ENCODE results near the gene MOGAT3.
"Not testable (repeated sequence)": the region's sequence is repeated elsewhere in the genome, so short reads cannot be mapped to it uniquely, and the experiment has no call there.

The MOGAT3 gene

DNA sequence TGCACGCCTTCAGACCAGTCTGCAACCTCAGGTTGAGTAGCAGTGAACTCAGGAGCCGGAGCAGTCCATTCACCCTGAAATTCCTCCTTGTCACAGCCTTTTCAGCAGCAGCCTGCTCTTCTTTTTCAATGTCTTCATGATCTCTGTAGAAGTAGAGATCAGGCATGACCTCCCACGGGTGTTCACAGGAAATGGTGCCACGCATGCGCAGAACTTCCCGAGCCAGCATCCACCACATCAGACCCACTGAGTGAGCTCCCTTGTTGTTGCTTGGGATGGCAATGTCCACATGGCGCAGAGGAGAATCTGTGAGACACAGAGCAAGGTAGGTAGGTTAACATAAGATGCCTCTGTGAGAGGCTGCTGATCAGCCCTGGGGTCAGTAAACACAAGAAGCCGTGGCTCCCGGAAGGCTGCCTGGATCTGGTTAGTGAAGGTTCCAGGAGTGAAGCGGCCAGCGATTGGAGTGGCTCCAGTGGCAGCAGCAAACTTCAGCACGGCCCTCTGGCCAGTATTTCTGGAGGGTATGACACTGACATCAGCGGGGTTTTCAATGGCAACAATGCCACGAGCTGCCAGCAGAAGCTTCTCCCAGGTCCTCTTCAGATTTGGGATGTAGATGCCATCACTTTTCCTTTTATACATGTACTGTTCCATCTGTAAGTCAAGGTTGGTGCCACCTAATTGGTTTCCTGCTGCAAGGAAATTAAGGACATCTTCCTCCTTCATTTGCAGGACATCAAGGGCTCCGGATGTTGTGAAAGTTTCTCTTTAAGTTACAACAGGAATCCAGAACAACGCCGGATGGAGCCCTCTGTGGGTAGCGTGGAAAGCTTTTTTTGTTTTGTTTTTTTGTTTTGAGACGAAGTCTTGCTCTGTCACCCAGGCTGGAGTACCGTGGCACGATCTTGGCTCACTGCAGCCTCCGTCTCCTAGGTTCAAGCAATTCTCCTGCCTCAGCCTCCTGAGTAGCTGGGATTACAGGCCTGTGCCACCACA is 3.2 kb upstream of the MOGAT3 start:
- DNase-seq, result not testable (repeated sequence)

DNA sequence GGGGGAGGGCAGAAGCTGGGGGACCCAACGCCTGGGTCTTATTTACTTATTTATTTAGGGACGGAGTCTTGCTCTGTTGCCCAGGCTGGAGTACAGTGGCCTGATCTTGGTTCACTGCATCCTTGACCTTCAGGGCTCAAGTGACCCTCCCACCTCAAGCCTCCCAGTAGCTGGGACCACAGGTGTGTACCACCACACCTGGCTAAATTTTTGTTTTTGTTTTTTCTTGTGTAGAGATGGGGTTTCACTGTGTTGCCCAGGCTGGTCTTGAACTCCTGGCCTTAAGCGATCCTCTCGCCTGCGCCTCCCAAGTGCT is 1.7 kb upstream of the MOGAT3 start:
- DNase-seq, result no peak

DNA sequence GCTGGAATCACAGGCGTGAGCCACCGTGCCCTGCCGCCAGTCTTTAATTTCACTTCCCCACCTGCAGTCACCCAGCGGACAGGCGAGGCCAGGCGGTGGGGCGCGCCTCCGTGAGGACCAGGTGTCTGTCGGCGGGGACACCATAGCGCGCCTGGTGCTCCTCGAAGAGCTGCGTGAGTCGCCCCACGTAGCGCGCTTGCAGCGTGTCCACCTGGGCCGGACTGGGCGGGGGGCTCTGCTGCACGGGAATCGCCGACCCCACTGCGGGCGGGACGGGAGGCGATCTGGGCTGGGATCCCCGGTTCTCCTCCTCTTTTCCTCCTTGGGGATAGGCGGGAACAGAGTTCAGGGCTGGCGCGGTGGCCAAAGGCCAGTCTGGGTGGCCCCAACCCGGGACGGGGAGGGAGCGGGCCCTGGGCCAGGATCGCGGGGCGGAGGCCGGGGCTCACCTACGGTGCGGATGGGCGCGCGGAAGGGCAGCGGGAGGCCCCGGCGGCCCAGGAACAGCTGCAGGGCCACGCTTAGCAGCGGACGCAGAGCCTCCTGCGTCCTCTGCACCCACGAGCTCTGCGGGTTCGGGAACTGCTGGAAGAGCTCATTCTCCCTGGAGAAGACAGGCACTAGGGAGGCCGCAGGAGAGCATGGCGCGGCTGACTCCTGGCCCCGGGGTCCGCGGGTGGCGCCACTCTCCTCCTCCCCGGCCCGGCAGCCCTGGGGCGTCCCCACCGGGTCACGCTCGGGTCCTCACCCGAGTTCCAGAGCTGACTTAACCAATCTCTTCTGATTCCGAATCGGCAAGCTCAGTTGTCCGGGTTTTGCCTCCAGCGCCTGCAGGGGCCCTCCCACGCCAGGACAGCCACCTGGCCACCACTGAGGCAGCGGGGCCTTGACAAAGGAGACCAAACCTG is 1.1 kb upstream of the MOGAT3 start:
- DNase-seq, result no peak

DNA sequence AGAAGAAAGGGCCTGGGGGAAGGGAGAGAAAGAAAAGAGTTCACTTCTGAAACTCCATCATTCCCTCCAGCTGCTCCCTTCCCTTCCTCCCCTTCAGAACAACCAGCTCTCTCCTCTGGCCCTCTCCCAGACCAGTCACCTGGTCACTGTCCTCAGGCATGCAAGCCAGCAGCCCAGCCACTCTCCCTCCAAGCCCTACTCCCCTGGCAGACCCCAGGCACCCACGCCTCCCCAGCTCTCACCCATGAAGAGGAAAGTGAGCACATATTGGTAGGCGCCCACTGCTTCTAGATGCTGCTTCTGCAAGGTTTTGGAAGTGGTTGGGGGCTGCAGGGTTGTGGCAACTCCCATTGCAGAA is 353 bp downstream of the MOGAT3 start:
- DNase-seq, result no peak

DNA sequence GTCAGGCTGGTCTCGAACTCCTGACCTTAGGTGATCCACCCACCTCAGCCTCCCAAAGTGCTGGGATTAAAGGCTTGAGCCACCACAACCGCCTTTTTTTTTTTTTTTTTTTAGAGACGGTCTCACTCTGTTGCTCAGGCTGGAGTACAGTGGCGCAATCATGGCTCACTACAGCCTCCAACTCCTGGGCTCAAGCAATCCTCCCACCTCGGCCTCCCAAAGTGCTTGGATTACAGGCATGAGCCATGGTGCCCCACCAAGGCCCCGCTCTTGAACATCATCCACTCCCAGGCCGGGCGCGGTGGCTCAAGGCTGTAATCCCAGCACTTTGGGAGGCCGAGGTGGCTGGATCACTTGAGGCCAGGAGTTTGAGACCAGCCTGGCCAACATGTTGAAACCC is 1.3 kb downstream of the MOGAT3 start:
- DNase-seq, result not testable (repeated sequence)

DNA sequence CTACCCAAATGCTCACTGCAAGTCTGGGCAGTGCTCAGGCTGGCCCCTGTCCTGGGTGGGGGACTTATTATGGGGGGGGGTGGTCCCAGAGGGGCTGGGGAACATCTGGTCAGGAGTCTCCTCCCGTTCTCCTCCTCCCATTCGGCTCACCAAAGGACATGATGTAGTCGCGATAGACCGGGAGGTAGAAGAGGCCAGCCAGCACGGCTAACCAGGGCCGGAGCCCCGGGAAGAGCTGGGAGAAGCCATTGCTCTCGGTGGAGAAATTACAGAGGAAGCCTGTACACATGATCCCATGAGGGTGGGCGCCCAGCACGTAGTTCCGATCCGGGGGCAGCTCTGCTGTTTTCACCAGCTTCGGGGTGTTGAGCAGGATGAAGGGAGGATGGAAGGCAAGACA is 2.4 kb downstream of the MOGAT3 start:
- no peak for DNase-seq

DNA sequence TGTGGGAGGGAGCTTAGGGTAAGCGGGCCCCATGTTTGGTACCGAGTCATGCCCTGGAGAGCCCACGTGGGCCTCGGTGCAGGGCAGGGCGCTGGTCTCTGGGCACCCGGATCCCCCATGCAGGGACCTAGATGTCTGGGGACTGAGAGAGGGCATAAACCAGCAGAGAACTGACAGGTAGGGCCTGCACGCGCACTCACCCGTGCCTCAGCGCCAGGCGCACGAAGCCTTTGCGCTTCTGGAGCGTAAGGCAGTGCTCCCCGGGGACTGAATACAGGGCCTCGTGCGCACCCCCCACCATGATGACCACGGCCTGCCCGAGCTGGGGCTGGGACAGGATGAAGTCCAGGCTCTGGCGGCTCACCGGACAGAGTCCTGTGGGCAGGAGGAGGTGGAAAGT is 2.8 kb downstream of the MOGAT3 start:
- DNase-seq, result no peak

DNA sequence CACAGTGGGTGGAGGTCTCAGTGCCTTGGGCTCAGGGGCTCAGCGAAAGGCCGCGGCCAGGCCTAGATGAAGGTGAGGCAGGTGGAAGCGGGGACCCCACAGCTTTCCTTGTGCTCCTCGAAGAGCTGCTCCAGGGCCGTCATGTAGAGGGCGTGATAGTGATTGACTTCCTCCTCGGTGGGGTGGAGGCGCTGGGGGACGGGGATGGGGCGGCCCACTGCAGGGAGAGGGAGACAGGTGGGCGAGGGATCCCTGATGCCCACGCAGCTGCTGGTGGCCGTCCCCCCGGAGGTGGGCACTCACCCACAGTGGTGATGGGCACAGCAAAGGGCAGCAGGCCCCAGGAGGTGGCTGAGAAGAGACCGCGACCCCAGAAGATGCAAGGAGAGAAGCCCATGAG is 5.0 kb downstream of the MOGAT3 start:
- no peak for DNase-seq

DNA sequence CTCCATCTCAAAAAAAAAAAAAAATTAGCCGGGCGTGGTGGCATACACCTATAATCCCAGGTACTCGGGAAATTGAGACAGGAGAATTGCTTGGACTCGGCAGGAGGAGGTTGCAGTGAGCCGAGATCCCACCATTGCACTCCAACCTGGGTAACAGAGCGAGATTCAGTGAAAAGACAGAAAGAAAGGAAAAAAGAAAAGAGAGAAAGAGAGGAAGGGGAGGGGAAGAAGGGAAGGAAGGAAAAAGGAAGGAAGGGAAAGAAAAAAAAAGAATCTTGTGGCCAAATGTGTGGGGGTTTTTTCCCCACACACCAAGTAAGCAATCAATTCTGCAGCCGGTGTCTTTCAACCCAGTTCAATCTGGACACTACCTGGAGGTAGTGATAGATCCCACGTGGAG is 11.7 kb downstream of the MOGAT3 start:
- DNase-seq, result no peak

DNA sequence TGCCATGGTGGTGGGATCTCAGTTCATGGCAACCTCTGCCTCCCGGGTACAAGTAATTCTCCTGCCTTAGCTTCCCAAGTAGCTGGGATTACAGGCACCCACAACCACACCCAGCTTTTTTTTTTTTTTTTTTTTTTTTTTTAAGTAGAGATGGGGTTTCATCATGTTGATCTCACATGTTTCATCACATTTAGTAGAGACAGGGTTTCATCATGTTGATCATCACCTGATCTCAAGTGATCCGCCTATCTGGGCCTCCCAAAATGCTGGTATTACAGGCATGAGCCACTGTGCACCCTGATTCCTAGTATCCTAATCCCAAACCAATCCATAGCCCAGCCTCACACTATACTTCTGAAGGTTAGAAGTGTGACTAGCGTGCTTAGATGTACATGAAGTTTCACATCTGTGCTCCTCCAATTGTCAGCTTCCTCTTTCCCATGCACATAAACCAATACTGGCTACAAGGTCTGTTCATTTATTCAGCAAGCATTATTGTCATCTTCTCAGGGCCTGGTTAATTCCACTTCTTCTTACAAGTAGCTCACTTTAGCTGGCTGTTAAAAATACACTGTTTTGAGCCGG is 13.9 kb downstream of the MOGAT3 start:
- no peak for DNase-seq

DNA sequence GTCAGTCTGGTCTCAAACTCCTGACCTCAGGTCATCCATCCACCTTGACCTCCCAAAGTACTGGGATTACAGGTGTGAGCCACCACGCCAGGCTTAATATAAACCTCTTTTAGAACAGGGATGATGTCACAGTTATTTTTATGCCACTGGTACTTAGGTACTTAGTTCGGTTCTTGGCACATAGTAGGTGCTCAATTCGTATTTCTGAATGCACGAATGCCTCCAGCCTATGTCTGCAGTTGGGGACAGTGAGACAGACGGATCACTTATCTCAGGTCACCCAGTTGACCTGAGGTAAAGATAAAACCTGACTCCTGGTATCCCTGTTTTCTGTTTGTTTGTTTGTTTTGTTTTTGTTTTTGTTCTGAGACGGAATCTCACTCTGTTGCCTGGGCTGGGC is 14.6 kb downstream of the MOGAT3 start:
- DNase-seq, result no peak

DNA sequence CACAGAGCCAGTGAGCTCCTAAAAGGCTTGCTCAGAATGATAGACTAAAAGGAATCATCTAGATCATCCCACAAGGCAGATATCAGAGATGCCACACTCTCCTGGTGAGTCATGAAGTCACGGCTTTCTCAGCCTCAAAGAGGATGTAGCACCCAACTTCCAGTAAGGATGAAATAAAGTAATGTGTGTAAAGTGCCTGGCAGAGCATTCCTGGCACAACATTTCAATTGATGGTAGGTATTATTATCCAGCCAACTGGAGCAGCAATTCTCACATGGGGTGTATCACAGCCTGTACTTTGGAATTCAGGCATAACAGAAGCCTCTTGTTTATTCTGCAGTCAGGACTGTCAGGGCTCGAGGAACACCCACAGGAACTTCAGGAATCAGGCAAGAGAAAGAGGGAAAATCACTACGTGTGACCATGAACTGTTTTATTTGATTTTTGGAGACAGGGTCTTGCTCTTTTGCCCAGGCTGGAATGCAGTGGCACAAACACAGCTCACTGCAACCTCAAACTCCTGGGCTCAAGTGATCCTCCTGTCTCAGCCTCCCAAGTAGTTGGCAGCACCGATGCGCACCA is 15.5 kb downstream of the MOGAT3 start:
- DNase-seq, result no peak

DNA sequence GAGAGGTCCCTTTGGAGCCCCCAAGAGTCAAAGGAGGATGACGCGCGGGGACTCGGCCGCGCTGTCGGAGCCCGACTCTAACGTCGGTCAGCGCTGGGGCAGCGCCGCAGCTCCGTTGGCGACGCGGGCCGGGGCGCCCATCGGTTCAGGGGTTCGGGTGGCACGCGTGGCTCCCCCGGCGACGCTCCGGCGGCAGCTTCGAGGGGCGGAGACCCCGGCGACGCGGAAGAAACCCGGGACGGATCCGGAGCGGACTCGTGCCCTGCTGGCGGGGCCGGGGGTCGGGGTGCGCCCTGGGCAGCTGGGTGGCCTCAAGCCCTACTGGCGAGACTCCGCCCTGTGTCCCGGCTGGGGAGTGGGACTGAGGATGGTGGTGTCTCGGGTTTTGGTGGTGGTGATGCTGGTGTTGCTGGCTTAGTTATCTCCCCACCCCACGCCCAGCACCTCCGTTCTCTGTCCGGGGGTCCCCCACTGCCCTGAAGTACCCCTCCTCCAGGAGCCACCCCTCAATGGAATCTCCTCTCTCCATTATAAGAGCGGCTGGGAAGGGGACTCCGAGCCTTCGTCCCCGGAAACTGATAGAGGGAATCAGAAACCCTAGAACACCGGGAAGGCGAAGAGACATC is 20.6 kb downstream of the MOGAT3 start, which contains the start of gene NAT16:
TSS of gene NAT16 (minus strand) at position 164 of the 626 bp plus-strand sequence. CDS start 5,486 bp downstream, outside the sequence.
- no peak for DNase-seq

DNA sequence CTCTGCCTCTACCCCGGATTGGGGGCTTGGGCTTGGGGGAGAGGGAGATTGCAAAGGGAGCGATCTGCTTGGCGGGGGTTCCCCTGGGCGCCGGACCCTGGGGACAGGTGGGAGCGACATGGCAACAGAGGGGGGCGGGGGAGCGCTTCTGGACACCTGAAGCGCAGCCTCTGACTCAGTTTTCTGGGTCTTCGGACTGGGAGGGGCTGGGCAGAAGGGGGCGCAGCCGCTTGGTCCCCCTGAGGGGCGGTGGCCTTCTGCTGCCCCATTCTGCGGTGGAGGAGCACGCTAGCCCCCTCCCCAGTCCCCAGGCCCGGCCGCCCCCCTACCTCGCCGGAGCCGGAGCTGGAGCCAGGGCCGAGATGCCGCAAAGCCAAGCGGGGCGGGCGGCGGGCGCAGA is 21.1 kb downstream of the MOGAT3 start:
- DNase-seq, result no peak

DNA sequence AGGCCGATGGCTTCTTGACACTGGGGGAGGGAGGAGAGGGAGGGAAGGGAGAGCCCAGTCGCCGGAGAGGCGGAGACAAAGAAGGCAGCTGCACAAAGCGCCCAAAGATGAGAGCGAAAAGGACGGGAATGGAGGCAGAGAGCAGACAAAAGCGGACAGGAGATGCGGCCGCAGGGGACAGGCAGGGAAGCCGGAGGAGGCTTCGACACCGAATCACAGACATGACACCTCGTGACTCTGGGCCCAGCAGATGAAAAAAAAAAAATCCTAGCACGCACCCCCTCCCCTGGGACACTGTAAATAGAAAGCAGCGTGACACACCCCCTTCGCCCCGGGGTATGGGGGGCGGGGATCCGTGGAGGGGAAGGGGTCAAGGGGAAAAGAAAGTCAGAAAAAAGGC is 21.7 kb downstream of the MOGAT3 start:
- no peak for DNase-seq

DNA sequence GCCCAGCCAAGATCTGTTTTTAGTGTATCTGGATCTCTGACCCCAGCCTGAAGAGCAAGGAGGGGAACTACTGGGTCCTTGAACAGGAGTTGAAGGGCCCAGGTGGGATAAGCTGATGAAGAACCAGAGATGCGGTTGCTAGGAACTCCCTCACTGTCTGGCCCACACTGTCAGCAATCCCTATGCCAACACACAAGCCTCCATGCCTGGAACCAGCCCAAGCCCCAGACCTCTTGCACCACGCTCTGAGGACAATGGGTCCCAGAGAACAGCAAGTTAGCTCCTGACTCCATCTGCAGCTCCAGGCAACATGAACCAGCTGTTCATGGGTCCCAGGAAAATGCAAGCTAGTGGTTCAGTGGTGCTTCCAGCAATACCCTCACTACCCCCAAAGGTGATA is 23.2 kb downstream of the MOGAT3 start:
- no peak for DNase-seq

DNA sequence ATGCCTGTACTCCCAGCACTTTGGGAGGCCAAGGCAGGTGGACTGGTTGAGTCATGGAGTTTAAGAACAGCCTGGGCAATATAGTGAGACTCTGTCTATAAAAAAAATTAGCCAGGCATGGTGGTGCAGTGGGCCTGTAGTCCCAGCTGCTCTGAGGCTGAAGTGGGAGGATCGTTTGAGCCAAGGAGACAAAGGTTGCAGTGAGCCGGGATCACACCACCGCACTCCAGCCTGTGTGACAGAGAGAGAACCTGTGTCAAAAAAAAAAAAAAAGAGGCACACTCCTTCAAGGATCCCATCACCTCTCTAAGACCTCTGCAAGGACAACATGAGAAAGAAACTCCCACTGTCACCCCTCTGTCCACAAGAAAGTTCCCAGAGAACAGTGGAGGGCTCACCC is 25.2 kb downstream of the MOGAT3 start:
- DNase-seq, result no peak

DNA sequence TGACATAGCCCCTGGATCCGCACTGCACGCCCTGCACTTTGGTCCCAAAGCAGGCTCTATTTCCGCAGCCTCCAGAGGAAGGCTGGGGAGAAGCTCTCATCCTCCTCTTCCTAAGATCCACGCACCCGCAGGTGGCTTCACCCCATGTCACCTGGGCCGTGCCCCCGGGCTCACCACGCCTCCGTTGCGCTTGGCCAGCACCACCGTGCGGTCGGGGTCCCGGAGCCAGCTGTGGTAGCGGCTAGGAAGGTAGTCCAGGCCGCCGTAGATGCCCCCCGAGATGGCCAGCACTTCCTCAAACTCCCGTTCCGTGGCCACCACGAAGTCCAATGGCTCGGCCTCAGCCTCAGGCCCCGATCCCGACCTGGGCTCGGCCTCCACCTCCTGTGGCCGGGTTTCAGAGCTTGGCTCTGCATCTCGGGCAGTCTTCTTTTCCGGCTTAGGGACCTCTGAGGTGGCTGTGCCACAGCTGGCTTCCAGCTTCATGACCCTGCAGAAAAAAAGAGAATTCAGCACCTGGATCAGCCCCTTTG is 26.4 kb downstream of the MOGAT3 start:
- DNase-seq, result no peak

DNA sequence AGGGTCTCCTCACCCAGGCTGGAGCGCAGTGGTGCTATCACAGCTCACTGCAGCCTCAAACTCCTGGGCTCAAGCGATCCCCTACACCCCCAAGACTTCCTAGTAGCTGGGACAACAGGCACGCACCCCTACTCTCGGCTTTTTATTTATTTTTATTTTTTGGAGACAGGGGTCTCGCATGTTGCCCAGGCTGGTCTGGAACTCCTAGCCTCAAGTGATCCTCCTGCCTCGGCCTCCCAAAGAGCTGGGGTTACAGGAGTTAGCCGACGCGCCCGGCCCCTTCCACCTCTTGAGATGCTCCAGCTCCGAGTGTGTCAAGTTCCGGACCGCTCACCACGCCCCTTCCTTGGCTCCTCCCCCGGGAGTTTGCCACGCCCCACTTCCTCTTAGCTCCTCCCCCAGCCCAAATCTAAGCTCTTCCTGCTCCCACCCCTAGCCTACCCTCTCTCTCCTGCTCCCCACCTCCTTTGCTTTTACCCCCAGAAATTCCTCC is 27.0 kb downstream of the MOGAT3 start:
- no peak for DNase-seq

DNA sequence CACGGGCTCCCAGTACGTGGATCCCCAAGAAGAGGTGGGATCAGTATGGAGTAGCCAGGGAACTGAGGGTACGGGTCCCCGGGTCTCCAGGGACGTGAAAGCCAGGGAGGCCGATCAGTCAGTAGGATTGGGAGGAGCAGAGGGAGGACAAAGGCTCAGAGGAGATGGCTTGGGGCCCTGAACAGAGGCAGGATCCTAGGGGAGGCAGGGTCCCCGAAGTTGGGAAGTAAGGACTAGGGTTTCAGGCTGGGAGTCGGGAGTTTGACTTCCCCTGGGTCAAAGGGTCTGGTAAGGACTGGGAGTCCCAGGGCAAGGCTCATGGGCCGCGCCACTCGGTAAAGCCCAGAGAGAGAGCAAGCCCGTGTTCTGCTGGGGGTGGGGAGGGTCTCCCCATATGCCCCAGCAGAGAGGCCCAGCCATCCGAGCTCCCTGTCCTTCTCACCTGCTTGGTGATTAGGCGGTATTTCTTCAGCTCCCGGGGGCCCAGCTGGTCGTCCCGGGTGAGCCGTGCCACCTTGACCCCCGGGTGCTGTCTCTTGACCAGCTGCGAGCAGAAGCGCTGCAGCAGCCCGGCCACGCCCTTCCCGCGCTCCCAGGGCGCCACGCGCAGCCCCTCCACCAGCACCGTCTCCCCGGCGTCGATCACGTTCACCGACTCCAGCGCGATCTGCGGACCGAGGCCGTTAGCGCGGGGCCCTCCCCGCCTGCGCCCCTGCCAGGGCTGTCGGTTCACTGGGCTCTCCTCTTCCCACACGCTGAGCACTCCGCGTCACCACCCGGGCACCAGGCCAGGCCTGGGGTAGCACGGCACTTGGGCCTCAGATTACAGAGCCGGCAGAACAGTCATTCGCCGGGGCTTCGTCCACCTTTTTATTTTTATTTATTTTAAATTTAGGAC is 27.7 kb downstream of the MOGAT3 start:
- DNase-seq, result peak; percentile 36
